SH-SY5Y (cell line): ENCODE results near the gene CCL21.

Experiments used
- GATA2 ChIP-seq: IDR thresholded peaks from 2 replicates; pipeline ENCODE4 v1.6.1; 2011; ENCODE audit warnings: mild to moderate bottlenecking, low read depth, low read length
- GATA3 ChIP-seq: IDR thresholded peaks from 2 replicates; pipeline ENCODE4 v1.6.1; 2011; ENCODE audit warnings: low read depth, mild to moderate bottlenecking, low read length, moderate library complexity

DNA sequence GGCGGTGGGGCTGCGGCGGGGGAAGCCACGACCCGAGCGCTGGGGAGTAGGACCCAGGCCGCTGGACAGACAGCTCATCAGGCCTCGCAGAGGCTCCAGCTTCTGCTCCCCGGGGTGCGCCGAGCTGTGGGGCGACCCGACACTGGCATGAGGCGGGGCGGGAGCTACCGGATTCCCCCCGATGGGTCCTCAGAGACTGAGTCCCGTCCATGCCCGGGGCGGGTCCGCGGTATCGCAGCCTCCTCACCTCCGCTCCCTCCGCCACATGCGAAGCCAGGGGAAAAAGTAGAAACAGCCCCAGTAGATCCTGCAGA is 44.9 kb downstream of the CCL21 start:
- TF ChIP-seq GATA2 (no peak), GATA3 (no peak)
